ENCODE data around the gene PRKCSH.

Gene PRKCSH

GRCh38 chr19:11408591-11408990 is 26.8 kb upstream of the PRKCSH start:
- DNase-seq (ENCODE audit: low spot score) = no peak
- no peak for TF ChIP-seq CTCF (IDR thresholded peaks at IDR 0.05; ENCODE audit: extremely low read depth, insufficient read depth, missing control alignments)
- in situ Hi-C loops (cut with MboI; ENCODE audit: low pct_unique_long_range_greater_than_20kb, low sequenced_read_pairs, unreplicated experiment) = no loop called here

- DNase-seq (ENCODE audit: low spot score) = no peak
- TF ChIP-seq CTCF (IDR thresholded peaks at IDR 0.05; ENCODE audit: extremely low read depth, insufficient read depth, missing control alignments) = no peak
- in situ Hi-C loops (cut with MboI; ENCODE audit: low pct_unique_long_range_greater_than_20kb, low sequenced_read_pairs, unreplicated experiment) = no loop called here
Observed at GRCh38 chr19:11410682-11411081, 24.8 kb upstream of the PRKCSH start.

- no peak for TF ChIP-seq CTCF (IDR thresholded peaks at IDR 0.05; ENCODE audit: extremely low read depth, insufficient read depth, missing control alignments)
- in situ Hi-C loops (cut with MboI; ENCODE audit: low pct_unique_long_range_greater_than_20kb, low sequenced_read_pairs, unreplicated experiment) = no loop called here
- no peak for DNase-seq (ENCODE audit: low spot score)
Observed at GRCh38 chr19:11414544-11414943, 20.9 kb upstream of the PRKCSH start.

- in situ Hi-C loops (cut with MboI; ENCODE audit: low pct_unique_long_range_greater_than_20kb, low sequenced_read_pairs, unreplicated experiment) = no loop called here
- TF ChIP-seq CTCF (IDR thresholded peaks at IDR 0.05; ENCODE audit: extremely low read depth, insufficient read depth, missing control alignments) = no peak
- no peak for DNase-seq (ENCODE audit: low spot score)
Observed at GRCh38 chr19:11416346-11417052, 18.9 kb upstream of the PRKCSH start.

- DNase-seq (ENCODE audit: low spot score) = no peak
- in situ Hi-C loops (cut with MboI; ENCODE audit: low pct_unique_long_range_greater_than_20kb, low sequenced_read_pairs, unreplicated experiment) = no loop called here
- TF ChIP-seq CTCF (IDR thresholded peaks at IDR 0.05; ENCODE audit: extremely low read depth, insufficient read depth, missing control alignments) = no peak
Observed at GRCh38 chr19:11418094-11418548, 17.3 kb upstream of the PRKCSH start.

GRCh38 chr19:11418549-11419506 is 16.6 kb upstream of the PRKCSH start, which contains the start of gene RGL3:
Gene RGL3, minus strand, starts transcription at chr19:11419314. Its CDS starts 36 bp downstream, at chr19:11419278.
- in situ Hi-C loops (cut with MboI; ENCODE audit: low pct_unique_long_range_greater_than_20kb, low sequenced_read_pairs, unreplicated experiment) = no loop called here
- peak; percentile 42 for DNase-seq (ENCODE audit: low spot score)
- TF ChIP-seq CTCF (IDR thresholded peaks at IDR 0.05; ENCODE audit: extremely low read depth, insufficient read depth, missing control alignments) = no peak
